H9 (cell line): ENCODE measurements around the gene SOS1. TPM values are rescaled to one million over a fixed set of nuclear protein-coding genes. Genes with fewer than 3 reads are reported as not detected.

ENCODE experiments used
- DNase-seq: peaks from one replicate; pipeline ENCODE4 v3.0.0-alpha.2; 2017
- H2AFZ ChIP-seq: one replicate; pipeline ENCODE4 v1.6.1; 2013; ENCODE audit warnings: mild to moderate bottlenecking, low read length, control low read depth, moderate library complexity
- H2AK5ac ChIP-seq: 2 replicates; pipeline ENCODE4 v1.6.1; 2013; ENCODE audit warnings: low read length, control low read depth, mixed read lengths; ENCODE audit not compliant: insufficient read length
- H2BK120ac ChIP-seq: one replicate; pipeline ENCODE4 v1.6.1; 2013; ENCODE audit warnings: low read depth, mild to moderate bottlenecking, low read length, control low read depth, inconsistent platforms; ENCODE audit not compliant: poor library complexity, severe bottlenecking
- H2BK12ac ChIP-seq: 2 replicates; pipeline ENCODE4 v1.6.1; 2013; ENCODE audit warnings: low read length, control low read depth, mixed read lengths, low read depth; ENCODE audit not compliant: insufficient read length
- H2BK15ac ChIP-seq: 2 replicates; pipeline ENCODE4 v1.6.1; 2013; ENCODE audit warnings: low read depth, low read length, control low read depth
- H2BK20ac ChIP-seq: one replicate; pipeline ENCODE4 v1.6.1; 2013; ENCODE audit warnings: low read depth, mild to moderate bottlenecking, low read length, control low read depth, inconsistent platforms; ENCODE audit not compliant: poor library complexity, severe bottlenecking
- H2BK5ac ChIP-seq: 2 replicates; pipeline ENCODE4 v1.6.1; 2013; ENCODE audit warnings: low read length, control low read depth, mixed read lengths; ENCODE audit not compliant: insufficient read length
- H3K14ac ChIP-seq: 2 replicates; pipeline ENCODE4 v1.6.1; 2013; ENCODE audit warnings: low read length, control low read depth; ENCODE audit not compliant: insufficient read depth
- H3K18ac ChIP-seq: 2 replicates; pipeline ENCODE4 v1.6.1; 2013; ENCODE audit warnings: low read depth, mild to moderate bottlenecking, mixed read lengths, low read length, control low read depth; ENCODE audit not compliant: insufficient read length
- H3K23ac ChIP-seq: 2 replicates; pipeline ENCODE4 v1.6.1; 2013; ENCODE audit warnings: low read length, control low read depth, mixed read lengths, low read depth; ENCODE audit not compliant: insufficient read length
- H3K23me2 ChIP-seq: 2 replicates; pipeline ENCODE4 v1.6.1; 2013; ENCODE audit warnings: low read depth, mild to moderate bottlenecking, mixed read lengths, low read length, control low read depth; ENCODE audit not compliant: insufficient read length, poor library complexity, severe bottlenecking
- H3K27ac ChIP-seq: 2 replicates; pipeline ENCODE4 v1.5.1; 2013; ENCODE audit warnings: low read length, control low read depth, mixed read lengths, low read depth; ENCODE audit not compliant: insufficient read length
- H3K27me3 ChIP-seq: 2 replicates; pipeline ENCODE4 v1.6.1; 2013; ENCODE audit warnings: low read length, control low read depth, inconsistent platforms; ENCODE audit not compliant: insufficient read depth
- H3K4ac ChIP-seq: 2 replicates; pipeline ENCODE4 v1.6.1; 2013; ENCODE audit warnings: low read depth, mild to moderate bottlenecking, control low read depth, inconsistent platforms, low read length, moderate library complexity
- H3K4me1 ChIP-seq: 2 replicates; pipeline ENCODE4 v1.6.1; 2013; ENCODE audit warnings: low read length, control low read depth, inconsistent platforms; ENCODE audit not compliant: insufficient read depth
- H3K4me2 ChIP-seq: 2 replicates; pipeline ENCODE4 v1.6.1; 2013; ENCODE audit warnings: low read length, control low read depth, mixed read lengths; ENCODE audit not compliant: insufficient read length, insufficient read depth
- H3K56ac ChIP-seq: 2 replicates; pipeline ENCODE4 v1.6.1; 2013; ENCODE audit warnings: low read depth, mild to moderate bottlenecking, mixed read lengths, low read length, control low read depth; ENCODE audit not compliant: insufficient read length
- H3K79me1 ChIP-seq: 2 replicates; pipeline ENCODE4 v1.6.1; 2013; ENCODE audit warnings: low read depth, mild to moderate bottlenecking, moderate library complexity, low read length, control low read depth, inconsistent platforms; ENCODE audit not compliant: insufficient read depth, poor library complexity, severe bottlenecking
- H3K79me2 ChIP-seq: 2 replicates; pipeline ENCODE4 v1.6.1; 2013; ENCODE audit warnings: low read length, control low read depth, inconsistent platforms; ENCODE audit not compliant: insufficient read depth
- H3K9ac ChIP-seq: 2 replicates; pipeline ENCODE4 v1.6.1; 2013; ENCODE audit warnings: low read length, control low read depth, mixed read lengths; ENCODE audit not compliant: insufficient read length; ENCODE audit errors: extremely low read depth
- H3K9me3 ChIP-seq: one replicate; pipeline ENCODE4 v1.6.1; 2013; ENCODE audit warnings: low read depth, low read length, inconsistent platforms; ENCODE audit not compliant: control insufficient read depth
- H3T11ph ChIP-seq: one replicate; pipeline ENCODE4 v1.6.1; 2013; ENCODE audit warnings: mild to moderate bottlenecking, low read length, control low read depth, inconsistent platforms
- H4K20me1 ChIP-seq: one replicate; pipeline ENCODE4 v1.6.1; 2013; ENCODE audit not compliant: control insufficient read depth, insufficient read length, insufficient read depth
- H4K5ac ChIP-seq: 2 replicates; pipeline ENCODE4 v1.6.1; 2013; ENCODE audit warnings: low read depth, mild to moderate bottlenecking, mixed read lengths, low read length, control low read depth; ENCODE audit not compliant: insufficient read length
- H4K8ac ChIP-seq: replicated peaks from 2 replicates; pipeline ENCODE4 v1.6.1; 2013; ENCODE audit warnings: low read length, control low read depth, mixed read lengths, low read depth; ENCODE audit not compliant: insufficient read length
- H4K91ac ChIP-seq: 2 replicates; pipeline ENCODE4 v1.6.1; 2013; ENCODE audit warnings: low read depth, mild to moderate bottlenecking, moderate library complexity, mixed read lengths, low read length, control low read depth; ENCODE audit not compliant: insufficient read length
- H3K27ac Mint-ChIP-seq, 3 experiments: 2 replicates in 2 of 3; 3 replicates in 1 of 3; pipeline ENCODE4 v1.8.0; 2020 to 2021; ENCODE audit warnings: mixed read lengths in 3 of 3, mild to moderate bottlenecking in 1 of 3, moderate library complexity in 1 of 3
- H3K27me3 Mint-ChIP-seq: 2 replicates; pipeline ENCODE4 v1.8.0; 2021; ENCODE audit warnings: low read depth, mild to moderate bottlenecking, moderate library complexity, mixed read lengths
- H3K36me3 Mint-ChIP-seq, 3 experiments: 2 replicates in 2 of 3; 3 replicates in 1 of 3; pipeline ENCODE4 v1.8.0; 2020 to 2021; ENCODE audit warnings: low read depth in 3 of 3, mixed read lengths in 3 of 3; ENCODE audit not compliant: insufficient read depth in 1 of 3
- H3K4me1 Mint-ChIP-seq, 2 experiments: 2 replicates each; pipeline ENCODE4 v1.8.0; 2020; ENCODE audit warnings: mixed read lengths in 2 of 2
- H3K4me3 Mint-ChIP-seq, 2 experiments: 2 replicates in 1 of 2; 3 replicates in 1 of 2; pipeline ENCODE4 v1.8.0; 2020 to 2021; ENCODE audit warnings: mild to moderate bottlenecking in 2 of 2, mixed read lengths in 2 of 2, moderate library complexity in 1 of 2
- H3K9me3 Mint-ChIP-seq, 2 experiments: 2 replicates in 1 of 2; 3 replicates in 1 of 2; pipeline ENCODE4 v1.8.0; 2020; ENCODE audit warnings: mild to moderate bottlenecking in 2 of 2, mixed read lengths in 2 of 2, moderate library complexity in 1 of 2
- CTCF ChIP-seq: fragments of 200-600 bp; sonication (generic); conservative IDR thresholded peaks from 3 replicates; pipeline ENCODE4 v1.8.0; 2021; ENCODE audit warnings: antibody characterized with exemption, mild to moderate bottlenecking
- WGBS: extraction: QIAGEN DNeasy Blood & Tissue Kit; methylation state at CpG from one replicate; pipeline ENCODE4 v1.1.7; 2013; ENCODE audit warnings: missing lambda C conversion rate, low lambda C conversion rate, mixed read lengths; ENCODE audit not compliant: insufficient read length; ENCODE audit errors: extremely low coverage; 5-methylcytosine and 5-hydroxymethylcytosine counted together
- total RNA-seq: library from RNA; stranded (reverse); gene quantifications from 2 replicates; pipeline ENCODE4 v1.2.1, GENCODE V29; 2021

Gene SOS1
- total RNA-seq, 1 experiment from 2014 or later: 35.8 TPM

- H3K23me2 ChIP-seq: no peaks in the 10 kb centered on the region
- Mint-ChIP-seq H3K9me3 (no peaks in the 10 kb centered on the region), H3K27ac (no peak overlapping the region), H3K4me3 (no peak overlapping the region), H3K4me1 (no peaks in the 10 kb centered on the region), H3K27me3 (no peaks in the 10 kb centered on the region), H3K36me3 (no peaks in the 10 kb centered on the region)
- H3K79me1 ChIP-seq: no peaks in the 10 kb centered on the region
- H2BK120ac ChIP-seq: no peak overlapping the region
- H3K18ac ChIP-seq: no peak overlapping the region
- no CpG with 5 or more reads among the region's 4 CpGs for WGBS
- H3K27me3 ChIP-seq: no peaks in the 10 kb centered on the region
- no peak overlapping the region for H3K27ac ChIP-seq
- no peaks in the 10 kb centered on the region for H4K20me1 ChIP-seq
- H2AK5ac ChIP-seq: no peak overlapping the region
- no peak for TF ChIP-seq CTCF
- no peaks in the 10 kb centered on the region for H3K9me3 ChIP-seq
- H3T11ph ChIP-seq: no peak overlapping the region
- H4K5ac ChIP-seq: no peak overlapping the region
- H2BK5ac ChIP-seq: no peak overlapping the region
- H3K9ac ChIP-seq: no peak overlapping the region
- H3K4me2 ChIP-seq: no peak overlapping the region
- H2AFZ ChIP-seq: no peak overlapping the region
- H3K23ac ChIP-seq: no peak overlapping the region
- H2BK15ac ChIP-seq: no peak overlapping the region
- no peak overlapping the region for H4K91ac ChIP-seq
- no peak for DNase-seq
- no peak overlapping the region for H2BK12ac ChIP-seq
- no peaks in the 10 kb centered on the region for H3K79me2 ChIP-seq
- no peak overlapping the region for H3K4ac ChIP-seq
- no peak overlapping the region for H4K8ac ChIP-seq
- no peak overlapping the region for H2BK20ac ChIP-seq
- H3K4me1 ChIP-seq: no peaks in the 10 kb centered on the region
- no peak overlapping the region for H3K56ac ChIP-seq
- no peak overlapping the region for H3K14ac ChIP-seq
Observed at GRCh38 chr2:38935568-38936172, 185.2 kb downstream of the SOS1 start.
